HG03342 (cell line): ENCODE results near the gene KRTAP29-1.
"Not testable (repeated sequence)": the region's sequence is repeated elsewhere in the genome, so short reads cannot be mapped to it uniquely, and the experiment has no call there.

Experiments used
- ATAC-seq: cut with Tn5 transposase; IDR thresholded peaks from one replicate; pipeline ENCODE4 v1.9.1; 2021; ENCODE audit warnings: mild to moderate bottlenecking, moderate library complexity; ENCODE audit not compliant: unreplicated experiment

The KRTAP29-1 gene

GRCh38 chr17:41301204-41301790, 1.4 kb downstream of the KRTAP29-1 start:
- no peak for ATAC-seq

DNA sequence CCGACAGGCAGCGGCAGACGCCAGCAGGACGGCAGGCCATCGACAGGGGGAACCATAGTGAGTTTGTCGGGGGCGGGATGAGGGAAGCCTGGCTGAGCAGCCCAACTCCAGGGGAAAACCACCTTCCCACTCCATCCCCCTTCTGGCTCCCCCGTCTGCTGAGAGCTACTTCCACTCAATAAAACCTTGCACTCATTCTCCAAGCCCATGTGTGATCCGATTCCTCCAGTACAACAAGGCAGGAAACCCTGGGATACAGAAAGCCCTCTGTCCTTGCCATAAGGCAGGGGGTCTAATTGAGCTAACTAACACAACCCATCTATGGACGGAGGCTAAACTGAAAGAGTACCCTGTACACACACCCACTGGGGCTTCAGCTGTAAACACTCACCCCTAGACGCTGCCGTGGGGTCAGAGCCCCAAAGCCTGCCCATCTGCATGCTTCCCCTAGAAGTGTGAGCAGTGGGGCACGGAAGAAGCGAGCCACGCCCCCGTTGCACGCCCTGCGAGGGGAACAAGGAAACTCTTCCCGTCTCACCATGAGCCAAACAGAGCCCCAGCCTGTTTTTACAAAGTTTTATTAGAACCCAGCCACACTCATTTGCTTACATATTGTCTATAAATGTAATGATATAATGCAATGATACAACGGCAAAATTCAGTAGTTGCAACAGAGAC, 4.1 kb downstream of the KRTAP29-1 start:
- ATAC-seq, result no peak

DNA sequence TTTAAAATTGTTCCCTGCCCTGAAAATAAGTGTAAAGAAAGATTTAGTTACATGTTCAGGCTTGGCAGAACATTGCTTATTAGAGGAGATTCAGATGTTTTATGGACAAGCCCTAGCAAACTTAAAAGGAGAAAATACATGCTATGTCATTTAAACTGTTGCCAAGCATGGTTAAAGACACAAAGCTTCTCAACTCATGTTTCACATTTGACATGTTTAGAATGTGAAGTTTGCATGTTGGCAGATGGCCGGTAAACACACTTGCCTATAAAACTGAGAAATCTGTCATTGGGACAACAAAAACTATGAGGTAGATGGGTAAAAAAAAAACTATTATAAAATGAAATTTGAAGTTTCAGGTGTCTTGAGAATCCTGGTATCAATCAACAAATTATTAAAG, 5.8 kb downstream of the KRTAP29-1 start:
- no peak for ATAC-seq

DNA sequence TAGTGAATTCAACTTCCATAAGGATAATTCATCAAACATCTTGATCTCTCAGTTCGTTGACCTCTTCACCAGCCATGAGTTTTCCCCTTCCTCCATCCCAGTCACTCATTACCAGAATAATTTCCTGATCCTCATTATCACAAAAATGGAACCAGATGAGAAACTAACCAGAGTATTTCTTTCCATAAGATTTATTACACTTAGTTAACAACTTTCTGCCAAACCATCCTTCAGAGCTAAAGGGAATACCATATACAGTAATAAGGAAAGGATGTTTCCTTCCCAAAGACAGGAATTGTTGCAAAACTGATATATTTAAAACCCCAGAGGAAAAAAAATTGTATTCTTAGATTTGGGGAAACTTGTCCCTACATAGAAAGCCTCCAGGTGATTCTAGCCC, 8.6 kb downstream of the KRTAP29-1 start:
- no peak for ATAC-seq

GRCh38 chr17:41287050-41287449, 15.6 kb downstream of the KRTAP29-1 start:
- ATAC-seq, result no peak

DNA sequence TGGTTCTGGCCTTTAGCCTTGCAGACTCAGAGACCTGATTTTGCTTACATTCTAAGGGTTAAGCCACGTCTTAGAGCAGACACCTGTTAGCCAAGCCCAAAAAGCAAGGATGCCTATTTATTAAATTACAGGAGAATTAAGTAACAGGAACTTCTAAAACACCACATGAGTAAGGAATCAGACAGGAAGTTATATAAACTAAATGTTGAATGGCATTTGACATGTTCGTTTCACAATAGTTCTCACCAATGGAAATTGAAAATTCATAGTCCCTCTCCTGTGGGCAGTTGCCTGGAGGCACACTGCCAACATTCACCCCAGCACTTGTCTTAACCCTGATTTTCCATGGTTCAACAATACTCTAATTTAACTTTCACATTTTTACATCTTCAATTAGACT, 18.1 kb downstream of the KRTAP29-1 start:
- no peak for ATAC-seq

DNA sequence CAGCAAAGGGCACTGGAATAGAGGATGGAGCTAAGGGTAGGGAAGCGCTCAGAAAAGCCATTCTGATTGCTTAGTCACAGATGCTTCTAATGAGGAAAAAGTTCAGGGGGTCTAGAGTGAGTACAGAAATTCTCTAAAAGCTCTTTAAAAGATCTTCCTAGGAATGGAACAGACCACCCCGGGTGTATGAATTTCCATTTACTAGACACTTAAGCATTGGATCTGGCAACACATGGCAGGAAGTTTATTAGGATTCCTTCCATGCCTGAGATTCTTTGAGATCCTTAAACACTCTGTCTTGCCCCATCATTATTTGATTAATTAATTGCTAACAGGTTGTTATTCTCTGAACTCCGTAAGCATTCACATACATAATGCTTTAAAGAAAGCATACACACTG, 18.6 kb downstream of the KRTAP29-1 start:
- ATAC-seq, result no peak

DNA sequence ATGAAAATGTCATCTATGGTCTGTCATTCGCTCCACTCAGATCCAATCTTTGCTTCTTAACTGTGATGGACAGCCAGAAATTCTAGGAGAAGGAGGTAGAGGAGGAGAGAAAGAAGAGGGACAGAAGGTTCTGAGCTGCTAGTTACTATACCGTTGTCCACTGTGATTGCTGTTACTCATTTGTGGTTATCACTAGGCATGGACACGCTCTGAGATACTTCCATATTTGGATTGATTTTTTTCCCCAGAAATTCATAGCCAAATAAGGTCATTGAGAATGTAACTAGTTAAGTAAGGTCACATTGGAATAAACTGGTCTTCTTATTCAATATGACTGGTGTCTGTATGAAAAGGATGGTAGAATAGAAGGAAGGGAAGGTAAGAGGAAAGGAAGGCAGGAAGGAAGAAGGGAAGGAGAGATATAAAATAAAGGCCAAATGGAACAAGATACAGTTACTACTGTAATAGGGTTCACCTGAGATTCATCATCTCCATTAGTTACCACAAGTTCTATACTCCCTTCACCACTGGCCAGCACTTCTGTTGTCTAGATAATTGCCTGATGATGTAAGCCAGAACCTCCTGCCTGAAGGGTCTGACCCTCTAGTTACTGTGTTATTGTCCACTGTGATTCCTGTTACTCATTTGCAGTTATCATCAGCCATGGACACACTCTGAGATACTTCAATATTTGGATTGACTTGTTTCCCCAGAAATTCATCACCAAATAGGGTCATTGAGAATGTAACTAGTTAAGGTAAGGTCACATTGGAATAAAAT, 24.3 kb downstream of the KRTAP29-1 start:
- ATAC-seq, result no peak

- not testable (repeated sequence) for ATAC-seq
Observed at GRCh38 chr17:41275648-41276190, 26.9 kb downstream of the KRTAP29-1 start, which contains the start of gene KRTAP9-7. TSS of gene KRTAP9-7 (plus strand) at chr17:41275698. CDS start at chr17:41275698, 0 bp downstream.

- no peak for ATAC-seq
Observed at GRCh38 chr17:41271858-41272257, 30.8 kb downstream of the KRTAP29-1 start.

GRCh38 chr17:41271323-41271722, 31.3 kb downstream of the KRTAP29-1 start:
- not testable (repeated sequence) for ATAC-seq

GRCh38 chr17:41267711-41268110, 34.9 kb downstream of the KRTAP29-1 start:
- no peak for ATAC-seq

DNA sequence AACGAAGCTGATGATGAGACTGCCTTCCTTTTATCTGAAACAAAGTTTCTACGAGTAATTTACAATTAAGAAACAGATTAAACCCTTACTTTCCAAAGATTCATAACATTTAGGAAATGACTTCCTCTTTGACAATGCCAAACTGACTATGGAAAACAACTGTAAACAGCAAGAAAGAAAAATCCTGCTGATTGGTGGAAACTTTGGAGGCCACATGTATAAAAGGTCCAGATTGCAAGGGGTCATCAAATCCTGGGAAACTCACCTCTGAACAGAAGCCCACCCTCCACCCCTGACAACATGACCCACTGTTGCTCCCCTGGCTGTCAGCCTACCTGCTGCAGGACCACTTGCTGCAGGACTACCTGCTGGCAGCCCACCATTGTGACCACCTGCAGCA, 37.6 kb downstream of the KRTAP29-1 start, which contains the start of gene KRTAP9-6:
TSS of gene KRTAP9-6 (plus strand) at position 301 of the 400 bp plus-strand sequence. CDS start at position 301, 0 bp downstream.
- no peak for ATAC-seq

DNA sequence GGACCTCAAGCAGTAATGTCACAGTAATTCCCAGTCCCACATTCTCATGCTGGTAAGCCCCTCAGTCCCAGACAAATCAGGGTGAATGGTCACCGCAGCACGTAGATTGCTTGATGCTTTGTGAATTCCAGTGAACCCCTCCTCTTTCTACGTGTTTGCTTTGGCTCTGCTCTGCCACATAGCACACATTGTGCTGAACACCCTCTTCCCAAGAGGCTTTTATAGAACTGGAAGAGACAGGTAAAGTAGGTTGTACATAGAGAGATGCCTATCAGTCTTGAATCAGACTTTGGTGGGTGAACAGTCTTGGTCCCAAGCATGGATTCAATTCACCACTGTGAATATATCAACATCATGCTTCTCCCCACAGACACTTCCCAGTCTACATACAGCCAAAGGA, 38.1 kb downstream of the KRTAP29-1 start:
- ATAC-seq, result no peak

DNA sequence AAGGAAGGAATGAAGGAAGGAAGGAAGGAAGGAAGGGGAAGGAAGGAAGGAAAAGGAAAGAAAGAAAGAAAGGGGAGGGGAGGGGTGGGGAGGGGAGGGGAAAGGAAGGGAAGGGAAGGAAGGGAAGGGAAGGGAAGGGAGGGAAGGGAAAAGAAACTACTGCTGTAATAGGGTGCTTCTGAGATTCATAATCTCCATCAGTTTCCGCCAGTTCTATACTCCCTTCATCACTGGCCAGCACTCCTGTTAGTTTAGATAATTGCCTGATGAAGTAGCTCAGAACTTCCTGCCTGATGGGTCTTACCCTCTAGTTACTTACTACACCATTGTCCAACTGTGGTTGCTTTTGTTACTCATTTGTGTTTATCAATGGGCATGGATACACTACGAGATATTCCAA, 39.4 kb downstream of the KRTAP29-1 start:
- no peak for ATAC-seq

- ATAC-seq, result no peak
Observed at GRCh38 chr17:41258406-41258805, 44.2 kb downstream of the KRTAP29-1 start.

GRCh38 chr17:41256291-41256685, 46.4 kb downstream of the KRTAP29-1 start:
- no peak for ATAC-seq

GRCh38 chr17:41255381-41256290, 47.0 kb downstream of the KRTAP29-1 start, which contains the start of gene KRTAP9-9:
TSS of gene KRTAP9-9 (plus strand) at chr17:41255384.
- ATAC-seq, result not testable (repeated sequence)

GRCh38 chr17:41254861-41255260, 47.8 kb downstream of the KRTAP29-1 start:
- no peak for ATAC-seq
